GM23338 (cell line): Measurements from ENCODE around the gene GGTLC2. TPM values are rescaled to one million over a fixed set of nuclear protein-coding genes. Genes with fewer than 3 reads are reported as not detected.

Source experiments
- ATAC-seq: fragments of 200-7000 bp; cut with Tn5 transposase; 3 replicates; pipeline ENCODE4 v1.9.1; 2020
- DNase-seq: peaks from one replicate; pipeline ENCODE4 v3.0.0-alpha.2; 2015; ENCODE audit warnings: low spot score
- H2AFZ ChIP-seq: fragments of 200-600 bp; sonication (generic); 2 replicates; pipeline ENCODE4 v1.8.0; 2016; ENCODE audit warnings: antibody characterized with exemption, mild to moderate bottlenecking, moderate library complexity
- H3F3A ChIP-seq: fragments of 200-600 bp; sonication (generic); replicated peaks from 2 replicates; pipeline ENCODE4 v1.8.0; 2017; ENCODE audit warnings: antibody characterized with exemption, mixed run types, low read depth
- H3K27ac ChIP-seq: fragments of 200-600 bp; sonication (generic); 2 replicates; pipeline ENCODE4 v1.6.1; 2016; ENCODE audit warnings: low read depth
- H3K27me3 ChIP-seq: fragments of 200-600 bp; sonication (generic); 2 replicates; pipeline ENCODE4 v1.8.0; 2016; ENCODE audit warnings: mild to moderate bottlenecking, mixed run types, moderate library complexity; ENCODE audit not compliant: insufficient read depth
- H3K36me3 ChIP-seq: fragments of 200-600 bp; sonication (generic); 2 replicates; pipeline ENCODE4 v1.8.0; 2016; ENCODE audit warnings: mild to moderate bottlenecking; ENCODE audit not compliant: insufficient read depth
- H3K4me1 ChIP-seq: fragments of 200-600 bp; sonication (generic); 2 replicates; pipeline ENCODE4 v1.8.0; 2016; ENCODE audit warnings: mild to moderate bottlenecking, moderate library complexity; ENCODE audit not compliant: insufficient read depth
- H3K4me2 ChIP-seq: fragments of 200-600 bp; sonication (generic); 2 replicates; pipeline ENCODE4 v1.7.1; 2017; ENCODE audit warnings: mixed run types
- H3K4me3 ChIP-seq: fragments of 200-600 bp; sonication (generic); 2 replicates; pipeline ENCODE4 v1.6.1; 2016; ENCODE audit warnings: mixed run types
- H3K79me2 ChIP-seq: fragments of 200-600 bp; sonication (generic); replicated peaks from 2 replicates; pipeline ENCODE4 v1.8.0; 2017; ENCODE audit warnings: mild to moderate bottlenecking; ENCODE audit not compliant: insufficient read depth
- H3K9me2 ChIP-seq: fragments of 200-600 bp; sonication (generic); 2 replicates; pipeline ENCODE4 v1.8.0; 2017; ENCODE audit not compliant: insufficient read depth
- H4K20me1 ChIP-seq: fragments of 200-600 bp; sonication (generic); replicated peaks from 2 replicates; pipeline ENCODE4 v1.8.0; 2017; ENCODE audit warnings: mild to moderate bottlenecking; ENCODE audit not compliant: insufficient read depth
- H3K27ac Mint-ChIP-seq: 2 replicates; pipeline ENCODE4 v1.8.0; 2020; ENCODE audit warnings: inconsistent platforms, mild to moderate bottlenecking, moderate library complexity, mixed read lengths
- H3K27me3 Mint-ChIP-seq: 3 replicates; pipeline ENCODE4 v1.8.0; 2022; ENCODE audit warnings: low read depth, mild to moderate bottlenecking, moderate library complexity, mixed read lengths, inconsistent platforms; ENCODE audit not compliant: insufficient read depth, poor library complexity
- H3K36me3 Mint-ChIP-seq: 3 replicates; pipeline ENCODE4 v1.8.0; 2021; ENCODE audit warnings: low read depth, mild to moderate bottlenecking, inconsistent platforms, moderate library complexity, mixed read lengths
- H3K4me1 Mint-ChIP-seq: 3 replicates; pipeline ENCODE4 v1.8.0; 2020; ENCODE audit warnings: mild to moderate bottlenecking, inconsistent platforms, mixed read lengths
- H3K4me3 Mint-ChIP-seq: 3 replicates; pipeline ENCODE4 v1.8.0; 2021; ENCODE audit warnings: moderate library complexity, mild to moderate bottlenecking, inconsistent platforms, mixed read lengths
- H3K9me3 Mint-ChIP-seq: 3 replicates; pipeline ENCODE4 v1.8.0; 2020; ENCODE audit warnings: moderate library complexity, mild to moderate bottlenecking, inconsistent platforms, mixed read lengths
- CREB1 ChIP-seq: fragments of 250-450 bp; sonication (Bioruptor Pico); IDR thresholded peaks from 2 replicates; pipeline ENCODE4 v1.5.0; 2020; ENCODE audit warnings: low read depth, mild to moderate bottlenecking, moderate library complexity
- CTCF ChIP-seq, 2 experiments: fragments of 200-600 bp in 1 of 2; sonication (generic) in 1 of 2; conservative IDR thresholded peaks; 2 replicates each; pipeline versions ENCODE4 v1.5.1 to v1.6.1; 2016 to 2017; ENCODE audit warnings: antibody characterized with exemption in 2 of 2, low read depth in 2 of 2, mild to moderate bottlenecking in 2 of 2, moderate library complexity in 1 of 2
- ETS1 ChIP-seq: IDR thresholded peaks from 2 replicates; pipeline ENCODE4 v1.6.1; 2016; ENCODE audit warnings: antibody characterized with exemption
- EZH2 ChIP-seq: fragments of 200-600 bp; sonication (generic); IDR thresholded peaks from one replicate; pipeline ENCODE4 v1.8.0; 2017; ENCODE audit warnings: antibody characterized with exemption, mild to moderate bottlenecking, low read depth; ENCODE audit not compliant: unreplicated experiment
- EZH2phosphoT487 ChIP-seq: fragments of 200-600 bp; sonication (generic); IDR thresholded peaks from one replicate; pipeline ENCODE4 v1.8.1; 2018; ENCODE audit warnings: antibody characterized with exemption; ENCODE audit not compliant: unreplicated experiment
- NANOG ChIP-seq: IDR thresholded peaks from 2 replicates; pipeline ENCODE4 v1.6.1; 2016; ENCODE audit warnings: antibody characterized with exemption, borderline replicate concordance
- POLR2AphosphoS5 ChIP-seq: IDR thresholded peaks from 2 replicates; pipeline ENCODE4 v1.6.1; 2016; ENCODE audit warnings: antibody characterized with exemption, low read depth
- ZNF114 ChIP-seq: fragments of 250-450 bp; sonication (Bioruptor Pico); IDR thresholded peaks from 2 replicates; pipeline ENCODE4 v1.5.0; 2020; ENCODE audit warnings: mild to moderate bottlenecking, moderate library complexity
- ZNF331 ChIP-seq: fragments of 250-450 bp; sonication (Bioruptor Pico); IDR thresholded peaks from 2 replicates; pipeline ENCODE4 v1.5.0; 2020; ENCODE audit warnings: low read depth, mild to moderate bottlenecking, moderate library complexity
- polyA plus RNA-seq: library from polyadenylated mRNA; unstranded; fragments of >200 nt; fragmentation: Nextera tagmentation; extraction: Ambion mirVana; gene quantifications from 2 replicates; pipeline ENCODE4 v1.2.1, GENCODE V29; 2016
- total RNA-seq: library from RNA; depleted of rRNA; stranded (reverse); fragments of >200 nt; shearing (Covaris generic); gene quantifications from 2 replicates; pipeline ENCODE4 v1.2.3, GENCODE V29; 2014

GGTLC2 gene
- total and polyA plus RNA-seq, 2 experiments from 2014 or later: not detected

GRCh38 chr22:22609291-22609690, 35.1 kb upstream of the GGTLC2 start (continued):
- TF ChIP-seq CTCF (conservative IDR thresholded peaks at IDR 0.05; ENCODE audit: low read depth in 2 of 2): no peak
- TF ChIP-seq POLR2AphosphoS5: no peak

GRCh38 chr22:22612516-22612915, 31.9 kb upstream of the GGTLC2 start:
- H3K4me3 Mint-ChIP-seq: no peak overlapping the region
- Histone ChIP-seq H3K4me2 (no peak overlapping the region), H2AFZ (no peak overlapping the region), H3K9me2 (no peaks in the 10 kb centered on the region), H4K20me1 (0 out of 2 replicates have a peak, but pooled peaks cover 3% of the 10 kb centered on the region), H3K36me3 (no peaks in the 10 kb centered on the region), H3K27ac (no peak overlapping the region), H3K4me3 (no peak overlapping the region), H3K27me3 (peaks cover 98% of the 10 kb centered on the region), H3K4me1 (no peaks in the 10 kb centered on the region), H3F3A (no peaks in the 10 kb centered on the region), H3K79me2 (no peaks in the 10 kb centered on the region)
- no peak for TF ChIP-seq ETS1
- no peak for TF ChIP-seq EZH2phosphoT487
- peaks cover 7% of the 10 kb centered on the region for H3K4me1 Mint-ChIP-seq
- H3K36me3 Mint-ChIP-seq: no peaks in the 10 kb centered on the region
- H3K27me3 Mint-ChIP-seq: peaks cover 71% of the 10 kb centered on the region
- peaks cover under 1% of the 10 kb centered on the region; the same call in 2 of the 3 replicates for H3K9me3 Mint-ChIP-seq
- ATAC-seq: no peak
- H3K27ac Mint-ChIP-seq: no peak overlapping the region
- DNase-seq: no peak

GRCh38 chr22:22614065-22614464, 30.3 kb upstream of the GGTLC2 start:
- Histone ChIP-seq H3F3A (no peaks in the 10 kb centered on the region), H3K79me2 (no peaks in the 10 kb centered on the region), H3K4me2 (no peak overlapping the region), H3K27me3 (peaks cover 98% of the 10 kb centered on the region), H4K20me1 (peaks cover 3% of the 10 kb centered on the region; the same call in 1 of the 2 replicates), H3K4me1 (no peaks in the 10 kb centered on the region), H3K27ac (no peak overlapping the region), H3K9me2 (no peaks in the 10 kb centered on the region), H2AFZ (no peak overlapping the region), H3K36me3 (no peaks in the 10 kb centered on the region), H3K4me3 (no peak overlapping the region)
- no peak for ATAC-seq
- Mint-ChIP-seq H3K4me3 (no peak overlapping the region), H3K4me1 (peaks cover 7% of the 10 kb centered on the region), H3K36me3 (no peaks in the 10 kb centered on the region), H3K27me3 (peaks cover 72% of the 10 kb centered on the region), H3K27ac (no peak overlapping the region), H3K9me3 (no peaks in the 10 kb centered on the region; the same call in 2 of the 3 replicates)
- no peak for DNase-seq
- TF ChIP-seq ZNF331 (no peak), CREB1 (no peak), CTCF (conservative IDR thresholded peaks at IDR 0.05; ENCODE audit: low read depth in 2 of 2) (no peak), NANOG (no peak), ZNF114 (CRISPR knock-in tag) (no peak), EZH2 (no peak)
